ENCODE measurements around the gene ZBED6.
"Not testable (repeated sequence)": the region's sequence is repeated elsewhere in the genome, so short reads cannot be mapped to it uniquely, and the experiment has no call there.

Gene ZBED6

GRCh38 chr1:203795441-203796235 is at the start of gene ZBED6, which contains the start of gene ZC3H11A:
Gene ZBED6 (plus strand): TSS chr1:203795623. CDS start chr1:203797523, 1,900 bp downstream.
Gene ZC3H11A (plus strand): TSS chr1:203795623. CDS start chr1:203817071, 21,448 bp downstream.
- DNase-seq (ENCODE audit: low read depth in 2 of 2) = peak; percentile 98 to 99

- no peak for DNase-seq (ENCODE audit: low read depth in 2 of 2)
Measured at GRCh38 chr1:203746281-203746680, 49.1 kb upstream of the ZBED6 start.

DNA sequence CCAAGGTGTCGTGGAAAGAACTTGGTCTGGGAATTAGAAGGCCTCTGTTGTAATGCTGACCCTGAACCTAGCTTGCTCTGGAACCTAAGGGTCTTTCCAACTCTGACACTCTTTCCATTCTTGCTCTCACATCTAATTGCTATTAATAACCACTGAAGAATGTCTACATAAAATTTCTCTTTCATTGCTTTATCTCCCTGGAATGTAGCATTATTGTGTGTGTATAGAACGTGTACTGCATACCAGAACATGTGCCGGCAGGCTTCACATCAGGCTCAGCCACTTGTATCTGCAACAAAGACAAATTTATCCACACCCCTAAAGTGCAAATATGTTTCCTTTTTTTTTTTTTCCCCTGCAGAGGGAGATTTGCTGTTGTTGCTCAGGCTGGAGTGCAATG is 44.4 kb upstream of the ZBED6 start:
- DNase-seq (ENCODE audit: low read depth in 2 of 2) = no peak

DNA sequence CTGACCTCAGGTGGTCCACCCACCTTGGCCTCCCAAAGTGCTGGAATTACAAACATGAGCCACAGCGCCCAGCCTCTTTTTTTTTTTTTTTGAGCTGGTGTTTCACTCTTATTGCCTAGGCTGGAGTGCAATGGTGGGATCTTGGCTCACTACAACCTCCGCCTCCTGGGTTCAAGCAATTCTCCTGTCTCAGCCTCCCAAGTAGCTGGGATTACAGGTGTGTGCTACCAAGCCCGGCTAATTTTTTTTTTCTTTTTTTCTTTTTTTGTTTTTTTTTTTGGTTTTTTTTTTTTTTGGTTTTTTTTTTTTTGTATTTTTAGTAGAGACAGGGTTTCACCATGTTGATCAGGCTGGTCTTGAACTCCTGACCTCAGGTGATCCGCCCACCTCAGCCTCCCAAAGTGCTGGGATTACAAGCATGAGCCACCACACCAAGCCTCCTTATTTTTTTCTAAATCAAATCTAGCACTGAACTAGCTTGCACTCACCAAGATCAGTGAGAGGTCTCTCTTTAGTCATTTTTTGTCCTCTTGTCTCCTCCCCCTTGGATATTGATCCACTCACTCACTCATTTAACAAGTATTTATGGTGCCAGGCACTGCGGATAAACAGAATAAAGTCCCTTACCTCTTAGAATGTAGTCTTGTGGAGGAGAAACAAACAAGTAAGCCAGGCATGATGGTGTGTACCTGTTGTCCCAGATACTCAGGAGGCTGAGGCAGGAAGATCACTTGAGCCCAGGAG is 43.6 kb upstream of the ZBED6 start:
- not testable (repeated sequence) for DNase-seq (ENCODE audit: low read depth in 2 of 2)

GRCh38 chr1:203754455-203754864 is 41.0 kb upstream of the ZBED6 start:
- DNase-seq (ENCODE audit: low read depth in 2 of 2) = no peak

DNA sequence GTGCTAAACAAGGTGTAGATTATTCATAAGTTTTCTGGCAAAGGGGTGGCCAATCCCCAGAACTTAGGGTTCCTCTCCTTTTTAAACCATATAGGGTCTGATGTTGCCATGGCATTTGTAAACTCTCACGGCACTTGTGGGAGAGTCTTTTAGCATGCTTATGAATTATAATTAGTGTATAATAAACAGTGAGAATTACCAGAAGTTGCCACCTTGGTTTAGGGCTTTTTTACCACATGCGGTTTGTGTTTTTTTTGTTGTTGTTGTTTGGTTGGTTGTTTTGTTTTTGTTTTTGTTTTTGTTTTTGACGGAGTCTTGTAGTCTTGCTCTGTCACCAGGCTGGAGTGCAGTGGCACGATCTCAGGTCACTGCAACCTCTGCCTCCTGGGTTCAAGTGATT is 39.4 kb upstream of the ZBED6 start:
- DNase-seq (ENCODE audit: low read depth in 2 of 2) = no peak

GRCh38 chr1:203758749-203759148 is 36.7 kb upstream of the ZBED6 start:
- DNase-seq (ENCODE audit: low read depth in 2 of 2) = not testable (repeated sequence)

DNA sequence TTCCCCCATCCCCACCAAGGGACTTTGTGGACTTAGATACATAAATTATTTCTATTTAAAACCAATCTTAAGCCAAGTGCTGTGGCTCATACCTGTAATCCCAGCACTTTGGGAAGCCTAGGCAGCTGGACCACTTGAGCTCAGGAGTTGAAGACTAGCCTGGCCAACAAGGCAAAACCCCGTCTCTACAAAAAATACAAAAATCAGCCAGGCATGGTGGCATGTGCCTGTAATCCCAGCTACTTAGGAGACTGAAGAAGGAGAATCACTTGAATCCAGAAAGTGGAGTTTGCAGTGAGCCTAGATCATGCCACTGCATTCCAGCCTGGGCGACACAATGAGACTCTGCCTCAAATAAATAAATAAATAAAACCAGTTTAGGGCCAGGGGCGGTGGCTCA is 34.9 kb upstream of the ZBED6 start:
- DNase-seq (ENCODE audit: low read depth in 2 of 2) = no peak

GRCh38 chr1:203761958-203762357 is 33.5 kb upstream of the ZBED6 start:
- DNase-seq (ENCODE audit: low read depth in 2 of 2) = not testable (repeated sequence)

GRCh38 chr1:203763505-203763904 is 31.9 kb upstream of the ZBED6 start:
- no peak for DNase-seq (ENCODE audit: low read depth in 2 of 2)

GRCh38 chr1:203764105-203765028 is 31.1 kb upstream of the ZBED6 start:
- DNase-seq (ENCODE audit: low read depth in 2 of 2) = no peak

- DNase-seq (ENCODE audit: low read depth in 2 of 2) = peak; percentile 69 to 85
Measured at GRCh38 chr1:203765029-203765837, 30.2 kb upstream of the ZBED6 start, which contains the start of gene LAX1. Gene LAX1 (plus strand): TSS chr1:203765183. CDS start chr1:203765566, 383 bp downstream.

DNA sequence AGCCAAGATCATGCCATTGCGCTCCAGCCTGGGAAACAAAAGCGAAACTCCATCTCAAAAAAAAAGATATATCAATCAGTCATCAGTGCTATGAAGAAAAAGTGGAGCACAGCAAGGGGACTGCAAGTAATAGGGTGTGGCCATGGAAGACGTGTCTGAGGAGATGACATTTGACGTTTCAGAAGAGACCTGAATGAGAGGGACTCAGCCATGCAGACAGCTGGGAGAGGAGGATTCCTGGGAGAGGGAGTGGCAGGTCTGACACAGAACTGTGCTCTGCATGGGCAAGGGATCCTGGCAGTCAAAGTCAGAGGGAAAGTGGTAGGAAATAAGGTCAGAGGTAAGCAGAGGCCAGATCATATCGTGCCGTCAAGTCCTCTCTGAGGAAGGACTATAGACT is 27.2 kb upstream of the ZBED6 start:
- DNase-seq (ENCODE audit: low read depth in 2 of 2) = no peak

DNA sequence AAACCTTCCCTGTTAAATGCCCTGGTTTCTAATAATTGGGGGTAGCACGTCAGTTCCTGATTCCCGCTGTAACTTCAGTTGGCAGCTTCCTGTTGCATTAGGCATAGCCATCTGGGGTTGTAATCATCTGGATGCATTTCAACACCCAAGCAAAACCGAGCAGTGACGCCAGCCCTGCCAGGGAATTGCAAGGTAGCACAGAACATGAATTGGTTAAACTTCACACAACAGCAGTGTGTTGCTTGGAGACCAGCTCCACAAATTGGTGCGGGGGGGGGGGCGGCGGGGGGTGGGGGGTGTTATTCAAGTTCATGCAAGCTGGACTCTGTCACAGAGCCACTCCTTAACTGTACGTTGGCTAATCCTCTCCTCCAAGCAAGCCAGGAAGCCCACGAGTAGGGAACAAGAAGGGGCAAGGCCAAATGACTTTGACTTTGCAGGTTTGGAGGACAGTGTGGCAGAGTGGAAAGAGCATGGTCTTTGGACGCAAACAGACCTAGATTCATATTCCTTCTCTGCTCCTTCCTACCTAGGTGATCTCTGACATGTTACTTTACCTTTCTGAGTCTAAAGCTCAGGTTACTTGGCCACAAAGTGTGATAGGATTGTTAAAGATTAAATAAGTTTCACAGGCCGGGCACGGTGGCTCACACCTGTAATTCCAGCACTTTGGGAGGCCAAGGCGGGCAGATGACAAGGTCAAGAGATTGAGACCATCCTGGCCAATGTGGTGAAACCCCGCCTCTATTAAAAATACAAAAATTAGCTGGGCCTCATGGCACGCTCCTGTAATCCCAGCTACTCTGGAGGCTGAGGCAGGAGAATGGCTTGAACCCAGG is 25.7 kb upstream of the ZBED6 start:
- DNase-seq (ENCODE audit: low read depth in 2 of 2) = no peak

DNA sequence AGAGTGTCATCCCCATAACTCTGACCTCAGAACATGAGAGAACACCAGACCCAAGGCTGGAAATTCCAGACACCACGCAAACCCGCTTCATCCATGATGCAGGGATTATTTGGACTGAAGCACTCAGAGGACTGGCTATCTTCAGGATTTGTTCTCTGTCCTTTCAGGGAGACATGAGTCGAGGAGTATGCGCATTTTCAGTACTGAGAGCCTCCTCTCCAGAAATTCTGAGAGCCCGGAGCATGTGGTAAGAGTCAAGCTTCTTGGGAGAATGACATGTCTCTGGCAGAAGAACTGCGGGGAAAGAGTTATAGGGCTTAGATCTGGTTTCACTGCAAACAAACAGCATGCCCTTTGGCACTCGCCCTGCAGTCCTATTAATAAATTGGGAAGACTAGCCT is 23.5 kb upstream of the ZBED6 start:
- DNase-seq (ENCODE audit: low read depth in 2 of 2) = no peak

DNA sequence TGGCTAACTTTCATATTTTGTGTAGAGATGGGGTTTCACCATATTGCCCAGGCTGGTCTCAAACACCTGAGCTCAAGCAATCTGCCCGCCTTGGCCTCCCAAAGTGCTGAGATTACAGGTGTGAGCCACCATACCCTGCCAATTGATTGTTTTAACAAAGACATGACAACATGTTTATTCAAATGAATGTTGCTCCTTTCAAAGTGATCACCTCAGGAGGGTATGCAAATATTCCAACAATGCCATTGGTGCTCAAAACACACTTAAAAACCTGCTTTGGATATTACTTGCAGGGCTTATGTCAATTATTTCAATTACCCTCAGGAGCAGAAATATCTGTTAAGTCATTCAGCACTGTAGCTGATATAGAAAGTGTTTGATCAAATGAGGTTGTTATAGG is 22.6 kb upstream of the ZBED6 start:
- DNase-seq (ENCODE audit: low read depth in 2 of 2) = no peak

DNA sequence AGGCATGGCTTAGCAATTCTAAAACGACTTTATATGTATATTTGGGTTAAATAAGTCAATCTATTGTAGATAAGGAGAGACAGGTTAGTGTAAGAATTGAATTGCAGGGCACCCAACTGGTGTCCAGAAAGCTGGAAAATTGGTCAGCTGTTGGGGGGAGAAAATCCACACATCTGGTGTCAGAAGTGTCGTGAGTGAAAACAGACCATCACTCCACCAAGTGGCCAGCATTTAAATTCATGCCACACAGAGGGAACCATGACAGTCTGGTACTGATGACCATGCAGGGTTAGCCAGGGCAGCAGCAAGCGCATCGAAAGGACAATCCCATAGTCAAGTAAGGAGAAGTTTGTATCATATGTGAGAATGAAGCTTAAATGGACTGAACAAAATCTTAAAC is 18.8 kb upstream of the ZBED6 start:
- no peak for DNase-seq (ENCODE audit: low read depth in 2 of 2)

DNA sequence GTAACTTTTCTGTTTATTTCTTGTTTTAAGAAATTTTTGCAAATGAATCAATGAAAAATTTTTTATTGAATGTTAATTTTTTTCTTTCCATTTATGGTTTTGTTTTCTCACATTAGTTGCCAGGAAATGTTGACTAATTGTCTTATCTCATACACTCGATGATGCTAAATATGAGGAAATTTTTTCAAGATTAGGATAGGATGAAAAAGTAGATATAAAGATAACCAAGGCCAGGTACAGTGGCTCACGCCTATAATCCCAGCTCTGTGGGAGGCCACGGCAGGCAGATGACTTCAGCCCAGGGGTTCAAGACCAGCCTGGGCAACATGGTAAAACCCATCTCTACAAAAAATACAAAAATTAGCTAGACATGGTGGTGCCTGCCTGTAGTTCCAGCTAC is 17.8 kb upstream of the ZBED6 start:
- DNase-seq (ENCODE audit: low read depth in 2 of 2) = no peak

- DNase-seq (ENCODE audit: low read depth in 2 of 2) = no peak
Measured at GRCh38 chr1:203778146-203778545, 17.3 kb upstream of the ZBED6 start.

GRCh38 chr1:203778789-203779188 is 16.6 kb upstream of the ZBED6 start:
- DNase-seq (ENCODE audit: low read depth in 2 of 2) = no peak
